IPS-15b (cell line): Measurements from ENCODE around the gene S100B.
"Not testable (repeated sequence)": the region's sequence is repeated elsewhere in the genome, so short reads cannot be mapped to it uniquely, and the experiment has no call there.

Experiments
- H3K27me3 ChIP-seq: one replicate; pipeline ENCODE4 v1.6.1; 2013; ENCODE audit warnings: low read length; ENCODE audit not compliant: control insufficient read depth, insufficient read depth
- H3K36me3 ChIP-seq: one replicate; pipeline ENCODE4 v1.6.1; 2013; ENCODE audit warnings: low read length; ENCODE audit not compliant: control insufficient read depth, insufficient read depth
- H3K4me1 ChIP-seq: one replicate; pipeline ENCODE4 v1.6.1; 2013; ENCODE audit warnings: mild to moderate bottlenecking, low read length; ENCODE audit not compliant: control insufficient read depth, insufficient read depth
- H3K4me3 ChIP-seq: one replicate; pipeline ENCODE4 v1.5.1; 2013; ENCODE audit warnings: low read depth, low read length
- H3K9ac ChIP-seq: one replicate; pipeline ENCODE4 v1.6.1; 2013; ENCODE audit warnings: low read depth, mild to moderate bottlenecking, low read length
- H3K9me3 ChIP-seq: one replicate; pipeline ENCODE4 v1.6.1; 2013; ENCODE audit warnings: mild to moderate bottlenecking, low read length; ENCODE audit not compliant: control insufficient read depth, insufficient read depth

Gene S100B

DNA sequence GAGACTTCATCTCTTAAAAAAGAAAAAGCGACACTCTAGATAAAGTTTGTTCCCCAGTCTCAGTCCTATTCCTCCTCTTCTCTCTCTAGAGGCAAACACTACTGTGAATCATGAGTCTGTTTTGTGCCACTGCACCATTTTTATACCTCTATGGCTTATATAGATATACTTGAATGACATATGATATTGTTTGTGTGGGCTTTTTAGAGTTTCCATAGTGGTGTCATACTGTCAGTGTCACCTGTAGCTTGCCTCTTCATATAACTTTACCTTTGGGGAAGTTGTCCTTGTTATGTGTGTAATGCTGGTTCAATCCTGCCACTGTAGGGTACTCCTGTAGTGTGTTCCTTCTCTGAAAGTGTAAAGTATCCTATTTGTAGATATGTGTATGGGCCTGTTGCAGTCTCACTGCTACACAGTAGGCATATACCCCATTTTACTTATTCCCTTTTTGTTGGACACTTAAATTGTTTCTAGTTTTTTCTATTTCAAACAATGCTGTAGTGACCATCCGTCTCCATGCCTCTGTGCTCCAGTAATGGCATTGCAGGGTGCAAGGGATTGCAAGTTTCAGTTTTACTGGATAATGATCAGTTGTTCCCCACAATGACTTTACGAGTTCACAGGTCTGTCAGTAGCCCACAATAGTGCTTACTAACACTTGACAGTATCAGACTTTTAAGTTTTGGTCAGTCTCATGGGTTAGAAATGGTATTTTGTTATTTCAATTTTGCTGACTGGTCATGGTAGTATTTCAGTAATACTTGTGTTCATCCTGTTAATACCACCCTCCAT is 33.3 kb upstream of the S100B start:
- Histone ChIP-seq H3K9me3 (no peaks in the 10 kb centered on the region), H3K4me1 (peaks cover 16% of the 10 kb centered on the region), H3K9ac (no peak overlapping the region), H3K36me3 (no peaks in the 10 kb centered on the region), H3K27me3 (no peaks in the 10 kb centered on the region), H3K4me3 (no peak overlapping the region)

DNA sequence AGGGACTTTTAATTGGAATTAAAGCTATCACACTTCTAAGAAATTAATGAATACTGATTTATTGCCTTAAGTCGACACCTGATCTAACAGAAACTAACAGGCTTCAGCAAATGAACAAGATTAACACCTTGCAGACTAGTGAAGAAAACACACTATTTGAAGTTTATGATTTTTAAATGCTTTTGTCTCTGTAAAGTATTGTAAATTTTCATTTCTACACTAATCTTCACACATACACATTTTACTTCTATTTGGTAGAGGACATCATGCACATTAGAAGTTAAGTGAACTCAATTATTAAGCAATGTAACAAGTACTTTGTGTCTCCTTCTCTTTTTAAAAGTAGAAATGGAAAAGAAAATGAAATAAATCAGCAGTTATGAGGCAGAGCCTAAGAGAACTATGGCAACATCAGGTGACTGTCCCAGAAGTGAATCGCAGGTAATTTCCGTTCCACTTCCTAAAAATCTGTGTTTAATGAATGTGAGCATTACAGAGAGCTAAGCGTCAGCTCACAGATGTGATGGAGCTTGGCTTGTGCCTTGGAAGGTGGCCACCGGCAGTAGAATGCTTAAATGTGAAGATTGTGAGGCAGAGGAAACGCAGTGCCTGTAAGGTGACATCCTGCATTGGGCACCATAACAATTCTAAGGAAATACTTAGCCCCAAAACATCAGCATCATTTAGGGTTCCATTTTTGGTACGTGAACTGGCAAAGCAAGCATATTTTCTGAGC is 31.8 kb upstream of the S100B start:
- H3K9me3 ChIP-seq: no peaks in the 10 kb centered on the region
- no peaks in the 10 kb centered on the region for H3K27me3 ChIP-seq
- no peak overlapping the region for H3K9ac ChIP-seq
- H3K4me1 ChIP-seq: peaks cover 21% of the 10 kb centered on the region
- peak overlapping the region; percentile 100 for H3K4me3 ChIP-seq
- H3K36me3 ChIP-seq: no peaks in the 10 kb centered on the region

DNA sequence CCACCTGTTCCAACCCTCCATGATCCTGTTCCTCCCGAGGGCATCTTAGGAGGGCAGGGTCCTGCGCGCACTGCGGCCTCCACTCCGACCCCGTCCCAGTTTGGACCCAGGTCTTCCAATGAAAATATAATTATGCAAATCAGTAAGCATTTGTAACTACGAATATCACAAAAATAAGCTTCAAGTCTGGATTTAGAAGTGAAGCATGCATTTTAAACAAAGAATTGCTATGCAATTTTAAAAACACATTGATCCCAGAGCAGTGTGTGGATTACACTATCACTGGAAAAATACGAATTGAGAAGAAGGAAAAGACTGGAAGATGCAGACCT is 31.3 kb upstream of the S100B start:
- no peaks in the 10 kb centered on the region for H3K36me3 ChIP-seq

DNA sequence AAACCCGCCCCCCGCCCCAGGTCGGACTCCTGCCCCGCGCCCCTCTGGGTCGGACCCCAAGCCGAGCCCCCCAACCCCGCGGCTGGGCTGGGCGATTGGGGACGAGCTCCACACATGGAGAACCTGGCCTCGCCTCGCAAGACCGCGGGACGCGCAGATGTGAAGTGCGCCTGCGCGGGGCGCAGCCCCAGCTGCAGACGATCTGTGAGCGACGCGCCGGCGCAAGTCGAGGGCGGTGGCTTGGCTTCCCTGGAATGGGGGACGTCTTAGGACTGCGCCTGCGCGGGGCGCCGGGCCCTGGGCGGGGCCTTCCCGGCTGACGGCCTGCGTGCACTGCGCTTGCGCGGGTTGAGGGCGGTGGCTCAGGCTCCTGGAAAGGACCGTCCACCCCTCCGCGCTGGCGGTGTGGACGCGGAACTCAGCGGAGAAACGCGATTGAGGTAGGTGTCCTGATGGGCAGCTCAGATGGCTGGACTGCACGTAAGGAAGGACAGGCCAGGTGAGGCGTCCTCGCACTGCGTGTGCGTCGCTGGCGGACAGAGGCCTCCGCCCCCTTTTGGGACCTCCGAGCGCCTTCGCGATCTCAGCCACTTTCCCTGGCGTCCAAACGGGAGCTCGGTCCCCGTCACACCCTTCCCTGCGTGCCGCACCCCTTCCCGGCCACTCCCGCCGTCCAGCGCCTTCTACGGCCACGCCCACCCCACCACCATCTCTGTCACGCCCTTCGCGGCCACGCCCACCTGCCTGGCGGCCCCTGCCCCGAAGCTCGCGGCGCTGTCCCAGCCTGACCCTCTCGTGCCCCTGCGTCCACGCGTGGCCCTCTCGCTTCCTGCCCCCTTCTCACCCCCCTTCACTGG is 30.7 kb upstream of the S100B start, which contains the start of gene PRMT2:
Gene PRMT2 (plus strand): TSS at position 351 of the 857 bp plus-strand sequence. CDS start 1,278 bp downstream, outside the sequence.
- H3K4me1 ChIP-seq: peaks cover 21% of the 10 kb centered on the region
- H3K27me3 ChIP-seq: no peaks in the 10 kb centered on the region
- no peaks in the 10 kb centered on the region for H3K36me3 ChIP-seq
- H3K9ac ChIP-seq: peak within 1 kb of the TSS; percentile 84
- peak within 1 kb of the TSS; percentile 100 for H3K4me3 ChIP-seq
- H3K9me3 ChIP-seq: no peaks in the 10 kb centered on the region

More for the DNA sequence above, 31.3 kb upstream of the S100B start:
- H3K9ac ChIP-seq: no peak overlapping the region
- H3K27me3 ChIP-seq: no peaks in the 10 kb centered on the region
- H3K4me1 ChIP-seq: peaks cover 21% of the 10 kb centered on the region
- H3K4me3 ChIP-seq: peak overlapping the region; percentile 100
- no peaks in the 10 kb centered on the region for H3K9me3 ChIP-seq

DNA sequence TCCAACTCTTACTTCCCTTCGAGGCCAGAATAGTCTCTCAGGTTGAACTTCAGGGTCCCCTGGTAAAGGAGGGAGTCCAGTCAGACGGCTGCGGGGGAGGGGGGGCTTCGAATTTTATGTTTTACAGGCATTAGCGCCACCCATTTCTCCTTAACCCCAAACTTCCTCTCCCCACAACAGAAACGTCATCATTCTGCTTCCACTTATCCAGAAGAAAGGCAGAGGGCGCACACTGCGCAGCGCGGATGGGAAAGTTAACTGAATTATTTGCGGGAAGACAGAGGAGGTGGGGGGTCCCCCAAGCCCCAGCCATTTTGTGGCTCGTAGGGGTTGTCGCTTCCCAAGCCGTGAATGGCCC is 30.1 kb upstream of the S100B start:
- no peaks in the 10 kb centered on the region for H3K36me3 ChIP-seq
- no peaks in the 10 kb centered on the region for H3K27me3 ChIP-seq
- H3K4me1 ChIP-seq: peaks cover 21% of the 10 kb centered on the region
- peak overlapping the region; percentile 100 for H3K4me3 ChIP-seq
- no peaks in the 10 kb centered on the region for H3K9me3 ChIP-seq
- peak overlapping the region; percentile 56 for H3K9ac ChIP-seq

DNA sequence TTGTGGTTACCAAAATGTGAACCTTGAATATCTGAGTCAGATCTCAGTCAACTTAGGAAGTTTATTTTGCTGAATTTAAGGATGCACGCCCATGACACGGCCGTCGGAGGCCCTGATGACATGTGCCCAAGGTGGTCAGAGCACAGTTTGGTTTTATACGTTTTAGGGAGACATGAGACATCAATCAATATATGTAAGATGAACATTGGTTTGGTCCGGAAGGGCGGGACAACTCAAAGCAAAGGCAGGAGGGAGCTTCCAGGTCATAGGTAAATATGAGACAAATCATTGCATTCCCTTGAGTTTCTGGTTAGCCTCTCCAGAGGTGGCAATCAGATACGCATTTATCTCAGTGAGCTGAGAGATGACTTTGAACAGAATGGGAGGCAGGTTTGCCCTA is 29.5 kb upstream of the S100B start:
- Histone ChIP-seq H3K4me1 (peaks cover 21% of the 10 kb centered on the region), H3K9ac (no peak overlapping the region), H3K9me3 (no peaks in the 10 kb centered on the region), H3K4me3 (peak overlapping the region; percentile 100), H3K36me3 (no peaks in the 10 kb centered on the region), H3K27me3 (no peaks in the 10 kb centered on the region)

DNA sequence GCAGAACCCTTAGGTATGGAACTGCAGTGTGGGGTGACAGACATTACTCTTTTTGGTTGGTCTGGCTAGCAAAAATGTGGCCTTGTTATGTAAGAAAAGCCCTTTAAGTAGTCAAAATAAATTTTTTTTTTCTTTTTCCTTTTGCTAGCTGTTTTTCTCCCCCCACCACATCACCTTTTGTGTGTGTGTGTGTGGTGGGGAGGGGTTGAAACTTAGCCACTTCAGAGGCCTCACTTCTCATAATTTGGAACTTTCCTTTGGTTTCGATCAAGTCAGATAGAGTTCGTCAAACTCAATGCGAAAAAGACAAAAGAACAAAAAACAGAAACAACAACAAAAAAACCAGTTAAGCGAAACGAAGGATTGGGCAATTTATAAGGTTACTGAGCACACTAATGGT is 28.7 kb upstream of the S100B start:
- Histone ChIP-seq H3K36me3 (no peaks in the 10 kb centered on the region), H3K4me1 (peaks cover 21% of the 10 kb centered on the region), H3K9ac (no peak overlapping the region), H3K27me3 (no peaks in the 10 kb centered on the region), H3K9me3 (no peaks in the 10 kb centered on the region), H3K4me3 (no peak overlapping the region)

DNA sequence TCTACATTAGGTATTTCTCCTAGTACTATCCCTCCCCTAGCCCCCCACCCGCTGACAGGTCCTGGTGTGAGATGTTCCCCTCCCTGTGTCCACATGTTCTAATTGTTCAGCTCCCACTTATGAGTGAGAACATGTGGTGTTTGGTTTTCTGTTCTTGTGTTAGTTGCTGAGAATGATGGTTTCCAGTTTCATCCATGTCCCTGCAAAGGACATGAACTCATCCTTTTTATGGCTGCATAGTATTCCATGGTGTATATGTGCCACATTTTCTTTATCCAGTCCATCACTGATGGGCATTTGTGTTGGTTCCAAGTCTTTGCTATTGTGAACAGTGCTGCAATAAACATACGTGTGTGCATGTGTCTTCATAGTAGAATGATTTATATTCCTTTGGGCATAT is 26.0 kb upstream of the S100B start:
- not testable (repeated sequence) for H3K27me3 ChIP-seq, H3K4me3 ChIP-seq, H3K9me3 ChIP-seq, H3K9ac ChIP-seq, H3K36me3 ChIP-seq
- H3K4me1 ChIP-seq: peaks cover 21% of the 10 kb centered on the region

DNA sequence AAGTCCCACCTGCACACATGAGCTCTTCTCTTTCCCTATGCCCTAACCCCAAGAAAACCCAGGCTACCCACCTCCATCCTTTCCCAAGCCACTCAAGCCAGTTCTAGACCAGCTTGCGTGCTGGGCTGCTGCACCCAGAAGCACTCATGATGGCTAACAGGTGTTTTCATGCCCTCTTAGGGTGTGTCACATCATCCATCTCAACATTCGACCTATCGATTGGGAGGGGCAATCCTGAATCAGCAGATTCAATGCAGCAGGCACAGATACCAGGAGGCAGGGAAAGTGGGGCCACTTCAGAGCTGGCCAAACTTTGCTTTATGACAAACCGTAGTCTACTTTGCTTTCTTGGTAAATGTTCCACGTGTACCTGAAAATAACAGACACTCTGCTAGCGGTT is 24.0 kb upstream of the S100B start:
- Histone ChIP-seq H3K4me1 (peaks cover 13% of the 10 kb centered on the region), H3K27me3 (no peaks in the 10 kb centered on the region), H3K4me3 (no peak overlapping the region), H3K36me3 (no peaks in the 10 kb centered on the region), H3K9me3 (peaks cover 13% of the 10 kb centered on the region), H3K9ac (no peak overlapping the region)

DNA sequence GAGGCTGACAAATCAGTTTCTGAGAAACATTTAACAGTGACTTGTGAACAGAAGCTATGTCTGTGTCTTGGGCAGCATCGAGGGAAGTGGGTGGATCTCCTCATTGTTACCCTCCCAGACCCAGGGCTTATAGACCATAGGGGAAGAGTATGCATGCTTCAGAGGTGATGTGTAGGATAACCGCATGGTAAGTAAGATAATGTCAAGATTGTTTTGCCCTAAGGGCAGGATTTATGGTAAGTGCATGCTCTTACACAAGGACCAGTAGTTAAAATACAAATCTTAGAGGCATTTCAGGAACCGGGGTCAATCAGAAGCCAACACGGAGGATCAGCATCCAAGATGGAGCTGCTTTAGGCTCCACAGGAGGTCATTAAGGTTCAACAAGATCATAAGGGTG is 22.8 kb upstream of the S100B start:
- no peak overlapping the region for H3K9ac ChIP-seq

DNA sequence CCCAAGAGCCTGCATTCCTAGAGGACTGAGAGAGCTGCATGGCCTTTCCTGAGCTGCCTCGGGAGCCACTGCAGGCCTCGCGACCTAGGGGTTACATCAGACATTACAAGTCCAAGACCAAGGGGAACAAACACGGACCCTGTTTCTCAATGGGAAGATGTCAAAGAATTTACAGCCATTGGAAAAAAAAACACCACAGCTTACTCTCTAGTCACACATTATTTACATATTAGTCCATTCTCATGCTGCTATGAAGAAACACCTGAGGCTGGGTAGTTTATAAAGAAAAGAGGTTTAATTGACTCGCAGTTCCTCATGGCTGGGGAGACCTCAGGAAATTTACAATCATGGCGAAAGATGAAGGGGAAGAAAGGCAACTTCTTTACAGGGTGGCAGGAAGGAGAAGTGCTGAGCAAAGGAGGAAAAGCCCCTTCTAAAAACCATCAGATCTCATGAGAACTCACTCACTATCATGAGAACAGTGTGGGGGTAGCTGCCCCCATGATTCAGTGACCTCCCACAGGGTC is 22.2 kb upstream of the S100B start:
- Histone ChIP-seq H3K36me3 (no peaks in the 10 kb centered on the region), H3K4me1 (peaks cover 2% of the 10 kb centered on the region), H3K9me3 (peaks cover 13% of the 10 kb centered on the region), H3K4me3 (no peak overlapping the region), H3K27me3 (no peaks in the 10 kb centered on the region), H3K9ac (no peak overlapping the region)

More for the DNA sequence above, 22.8 kb upstream of the S100B start:
- H3K27me3 ChIP-seq: no peaks in the 10 kb centered on the region
- peaks cover 13% of the 10 kb centered on the region for H3K9me3 ChIP-seq
- H3K4me1 ChIP-seq: peaks cover 4% of the 10 kb centered on the region
- no peaks in the 10 kb centered on the region for H3K36me3 ChIP-seq
- H3K4me3 ChIP-seq: no peak overlapping the region
